ENCODE measurements around the gene KLHL22. TPM values are rescaled to one million over a fixed set of nuclear protein-coding genes. Genes with fewer than 3 reads are reported as not detected.
"Not testable (repeated sequence)": the region's sequence is repeated elsewhere in the genome, so short reads cannot be mapped to it uniquely, and the experiment has no call there.

The KLHL22 gene
- 36.2 and 46.3 TPM in 2 replicates for total RNA-seq (2021)
- Bru-seq, nascent RNA = percentile 75 among the genes with signal in this experiment
- percentile 83 among the genes with signal in this experiment for BruChase-seq, experiment 1, labeled RNA remaining after a 2-hour chase
- percentile 86 among the genes with signal in this experiment for BruChase-seq, experiment 2, labeled RNA remaining after a 6-hour chase
- long read RNA-seq, transcript KLHL22-201 (7 exons, 2,616 nt) = major isoform, 15 of 23 reads
- long read RNA-seq, partial matches to known transcripts = 1 of 23 reads
- long read RNA-seq, other reads (novel, unspliced or antisense) = 7 of 23 reads

- TF ChIP-seq EZH2 (IDR thresholded peaks at IDR 0.05; ENCODE audit: borderline replicate concordance, low read depth, low read length, poor library complexity, severe bottlenecking) = no peak
- TF ChIP-seq CTCF (conservative IDR thresholded peaks at IDR 0.05; ENCODE audit: low read depth, low read length) = no peak
- CTCF ChIA-PET = interaction anchor here (0.6 to 0.8 kb wide), 3 partner anchors 24 to 77 kb away, joined by 6 to 11 read pairs (median 6); no protein-coding TSS in a partner anchor
- intact Hi-C loops (cut with micrococcal nuclease; ENCODE audit: unreplicated experiment) = loop anchor here (5.0 kb wide), 1 partner anchor 63 kb away; no protein-coding TSS in a partner anchor
- H3K4me3 ChIP-seq (ENCODE audit: low read depth, low read length, poor library complexity, severe bottlenecking) = peak within 1 kb of the TSS; percentile 71
- H3K36me3 ChIP-seq (ENCODE audit: insufficient read depth, low read length, poor library complexity, severe bottlenecking) = no peaks in the 10 kb centered on the region
- H3K4me1 ChIP-seq (ENCODE audit: insufficient read depth, low read length, poor library complexity, severe bottlenecking) = peaks cover 9% of the 10 kb centered on the region
- H3K27me3 ChIP-seq (replicated peaks; ENCODE audit: insufficient read depth, low read depth, low read length, poor library complexity) = no peaks in the 10 kb centered on the region
- BruUV-seq (replicated peaks) = no TSS peak
- H3K27ac ChIP-seq (ENCODE audit: low read depth, low read length, poor library complexity, severe bottlenecking) = peak within 1 kb of the TSS; percentile 85
- POLR2A ChIA-PET (ENCODE audit: low non-redundant PET) = no interaction called here
- no peaks in the 10 kb centered on the region for H3K9me3 ChIP-seq (ENCODE audit: low read depth, low read length, poor library complexity, severe bottlenecking)
- DNase-seq (ENCODE audit: low spot score) = peak; percentile 45
Measured at GRCh38 chr22:20494978-20495860, at the start of gene KLHL22. KLHL22 (minus strand) TSS chr22:20495795; CDS start chr22:20489211, 6,584 bp downstream.

GRCh38 chr22:20545318-20545634 is 49.7 kb upstream of the KLHL22 start:
- intact Hi-C loops (cut with micrococcal nuclease; ENCODE audit: unreplicated experiment); H3K27ac ChIP-seq (ENCODE audit: low read depth, low read length, poor library complexity, severe bottlenecking); CTCF ChIA-PET; H3K9me3 ChIP-seq (ENCODE audit: low read depth, low read length, poor library complexity, severe bottlenecking); H3K27me3 ChIP-seq (replicated peaks; ENCODE audit: insufficient read depth, low read depth, low read length, poor library complexity); BruUV-seq (replicated peaks); H3K4me3 ChIP-seq (ENCODE audit: low read depth, low read length, poor library complexity, severe bottlenecking); DNase-seq (ENCODE audit: low spot score); POLR2A ChIA-PET (ENCODE audit: low non-redundant PET): not testable (repeated sequence)
- Histone ChIP-seq H3K4me1 (ENCODE audit: insufficient read depth, low read length, poor library complexity, severe bottlenecking) (peaks cover 27% of the 10 kb centered on the region), H3K36me3 (ENCODE audit: insufficient read depth, low read length, poor library complexity, severe bottlenecking) (peaks cover 13% of the 10 kb centered on the region)

- Histone ChIP-seq H3K4me3 (ENCODE audit: low read depth, low read length, poor library complexity, severe bottlenecking) (no peak overlapping the region), H3K4me1 (ENCODE audit: insufficient read depth, low read length, poor library complexity, severe bottlenecking) (peaks cover 11% of the 10 kb centered on the region), H3K36me3 (ENCODE audit: insufficient read depth, low read length, poor library complexity, severe bottlenecking) (peaks cover 35% of the 10 kb centered on the region), H3K9me3 (ENCODE audit: low read depth, low read length, poor library complexity, severe bottlenecking) (no peaks in the 10 kb centered on the region), H3K27ac (ENCODE audit: low read depth, low read length, poor library complexity, severe bottlenecking) (no peak overlapping the region), H3K27me3 (replicated peaks; ENCODE audit: insufficient read depth, low read depth, low read length, poor library complexity) (no peaks in the 10 kb centered on the region)
- no peak for DNase-seq (ENCODE audit: low spot score)
- ChIA-PET CTCF (no interaction called here), POLR2A (ENCODE audit: low non-redundant PET) (no interaction called here)
- no TSS peak for BruUV-seq (replicated peaks)
- intact Hi-C loops (cut with micrococcal nuclease; ENCODE audit: unreplicated experiment) = no loop called here
- no peak for TF ChIP-seq CTCF (conservative IDR thresholded peaks at IDR 0.05; ENCODE audit: low read depth, low read length)
- no peak for TF ChIP-seq EZH2 (IDR thresholded peaks at IDR 0.05; ENCODE audit: borderline replicate concordance, low read depth, low read length, poor library complexity, severe bottlenecking)
Measured at GRCh38 chr22:20542736-20543135, 47.1 kb upstream of the KLHL22 start.
